HG03280 (cell line): ENCODE data around the gene CLDN19.
A peak's percentile ranks its signal among the peaks of the same experiment; 100 is the strongest.

Experiments used
- ATAC-seq: cut with Tn5 transposase; IDR thresholded peaks from one replicate; pipeline ENCODE4 v1.9.1; 2021; ENCODE audit warnings: mild to moderate bottlenecking, moderate library complexity; ENCODE audit not compliant: unreplicated experiment

CLDN19 gene

GRCh38 chr1:42739753-42740700 is at the start of gene CLDN19:
Gene CLDN19, minus strand, starts transcription at chr1:42740236. Its CDS starts 173 bp downstream, at chr1:42740063.
- ATAC-seq = no peak

GRCh38 chr1:42788021-42788420 is 48.0 kb upstream of the CLDN19 start:
- no peak for ATAC-seq

- ATAC-seq = no peak
Measured at GRCh38 chr1:42786097-42786496, 46.1 kb upstream of the CLDN19 start.

- no peak for ATAC-seq
Measured at GRCh38 chr1:42784946-42785693, 45.1 kb upstream of the CLDN19 start, which contains the start of gene TMEM269. Gene TMEM269, plus strand, starts transcription at chr1:42784991. Its CDS starts 4,903 bp downstream, at chr1:42789894.

- no peak for ATAC-seq
Measured at GRCh38 chr1:42784547-42784945, 44.5 kb upstream of the CLDN19 start.

- no peak for ATAC-seq
Measured at GRCh38 chr1:42783092-42783491, 43.1 kb upstream of the CLDN19 start.

GRCh38 chr1:42780176-42780575 is 40.1 kb upstream of the CLDN19 start:
- ATAC-seq = no peak

GRCh38 chr1:42779725-42780124 is 39.7 kb upstream of the CLDN19 start:
- no peak for ATAC-seq

GRCh38 chr1:42777852-42778251 is 37.8 kb upstream of the CLDN19 start:
- no peak for ATAC-seq

- ATAC-seq = no peak
Measured at GRCh38 chr1:42776502-42776901, 36.5 kb upstream of the CLDN19 start.

- no peak for ATAC-seq
Measured at GRCh38 chr1:42774928-42775526, 35.0 kb upstream of the CLDN19 start.

GRCh38 chr1:42773420-42773819 is 33.4 kb upstream of the CLDN19 start:
- no peak for ATAC-seq

GRCh38 chr1:42769811-42770210 is 29.8 kb upstream of the CLDN19 start:
- no peak for ATAC-seq

GRCh38 chr1:42768172-42768571 is 28.1 kb upstream of the CLDN19 start:
- no peak for ATAC-seq

- ATAC-seq = peak; percentile 5
Measured at GRCh38 chr1:42767510-42768000, 27.5 kb upstream of the CLDN19 start.

GRCh38 chr1:42766741-42767509 is 26.9 kb upstream of the CLDN19 start, which contains the start of the genes C1orf50 and P3H1:
Gene C1orf50, plus strand, starts transcription at chr1:42767249. Its CDS starts 63 bp downstream, at chr1:42767312.
Gene P3H1, minus strand, starts transcription at chr1:42767028. Its CDS starts 57 bp downstream, at chr1:42766971.
- ATAC-seq = peak; percentile 90

- peak; percentile 23 for ATAC-seq
Measured at GRCh38 chr1:42765832-42766740, 26.1 kb upstream of the CLDN19 start.

- no peak for ATAC-seq
Measured at GRCh38 chr1:42765269-42765668, 25.2 kb upstream of the CLDN19 start.

GRCh38 chr1:42762269-42762668 is 22.2 kb upstream of the CLDN19 start:
- ATAC-seq = no peak
